Fibroblast of skin of abdomen (primary cell): ENCODE results near the gene C19orf44.

ENCODE experiments used
- DNase-seq: peaks from one replicate; pipeline ENCODE4 v3.0.0-alpha.2; 2013

C19orf44 gene

GRCh38 chr19:16518061-16518460 lies 21.9 kb downstream of the C19orf44 start:
- DNase-seq: no peak

- DNase-seq: no peak
These were observed 22.5 kb downstream of the C19orf44 start for GRCh38 chr19:16518483-16519229.

GRCh38 chr19:16519230-16519687 lies 23.1 kb downstream of the C19orf44 start:
- no peak for DNase-seq

- DNase-seq: no peak
These were observed 24.1 kb downstream of the C19orf44 start for GRCh38 chr19:16520074-16520973.

GRCh38 chr19:16520986-16521624 lies 24.9 kb downstream of the C19orf44 start:
- no peak for DNase-seq

GRCh38 chr19:16521715-16522289 lies 25.6 kb downstream of the C19orf44 start:
- DNase-seq: no peak

GRCh38 chr19:16522559-16523377 lies 26.6 kb downstream of the C19orf44 start:
- no peak for DNase-seq

- no peak for DNase-seq
These were observed 29.0 kb downstream of the C19orf44 start for GRCh38 chr19:16524991-16525734.

- DNase-seq: no peak
These were observed 29.7 kb downstream of the C19orf44 start for GRCh38 chr19:16525751-16526481.

- DNase-seq: no peak
These were observed 31.2 kb downstream of the C19orf44 start for GRCh38 chr19:16527334-16527935.

- no peak for DNase-seq
These were observed 31.9 kb downstream of the C19orf44 start for GRCh38 chr19:16527971-16528521.

GRCh38 chr19:16529466-16530144 lies 33.4 kb downstream of the C19orf44 start:
- no peak for DNase-seq

GRCh38 chr19:16530540-16531379 lies 34.6 kb downstream of the C19orf44 start:
- no peak for DNase-seq

- no peak for DNase-seq
These were observed 35.1 kb downstream of the C19orf44 start for GRCh38 chr19:16531380-16531669.

- no peak for DNase-seq
These were observed 36.4 kb downstream of the C19orf44 start for GRCh38 chr19:16532440-16533234.

GRCh38 chr19:16535381-16535780 lies 39.2 kb downstream of the C19orf44 start:
- DNase-seq: no peak

- no peak for DNase-seq
These were observed 39.9 kb downstream of the C19orf44 start for GRCh38 chr19:16536130-16536529.
